Brain pericyte (primary cell): ENCODE data around the gene E4F1.

Source experiments
- DNase-seq: peaks from one replicate; pipeline ENCODE4 v3.0.0-alpha.2; 2012; ENCODE audit warnings: low read depth, low spot score

The E4F1 gene

GRCh38 chr16:2275476-2276367 is 52.3 kb downstream of the E4F1 start:
- no peak for DNase-seq

- DNase-seq, result no peak
These were observed 53.2 kb downstream of the E4F1 start for GRCh38 chr16:2276368-2277195.

- no peak for DNase-seq
These were observed 54.3 kb downstream of the E4F1 start for GRCh38 chr16:2277466-2278271.

GRCh38 chr16:2278272-2278608 is 54.8 kb downstream of the E4F1 start:
- DNase-seq, result no peak

GRCh38 chr16:2278956-2279800 is 55.8 kb downstream of the E4F1 start:
- DNase-seq, result no peak

- no peak for DNase-seq
These were observed 57.1 kb downstream of the E4F1 start for GRCh38 chr16:2280461-2280860.

- no peak for DNase-seq
These were observed 57.7 kb downstream of the E4F1 start for GRCh38 chr16:2280981-2281542.

GRCh38 chr16:2282262-2282661 is 58.9 kb downstream of the E4F1 start:
- no peak for DNase-seq

GRCh38 chr16:2282866-2283555 is 59.6 kb downstream of the E4F1 start:
- no peak for DNase-seq

- DNase-seq, result no peak
These were observed 60.8 kb downstream of the E4F1 start for GRCh38 chr16:2284001-2284770.

- DNase-seq, result no peak
These were observed 61.6 kb downstream of the E4F1 start for GRCh38 chr16:2284797-2285576.
